ENCODE results near the gene RNF150. TPM values are rescaled to one million over a fixed set of nuclear protein-coding genes. Genes with fewer than 3 reads are reported as not detected.
"Not testable (repeated sequence)": the region's sequence is repeated elsewhere in the genome, so short reads cannot be mapped to it uniquely, and the experiment has no call there.

RNF150 gene
- total and polyA plus RNA-seq, 2 experiments from 2014 or later, result 4.2 to 9.2 TPM

DNA sequence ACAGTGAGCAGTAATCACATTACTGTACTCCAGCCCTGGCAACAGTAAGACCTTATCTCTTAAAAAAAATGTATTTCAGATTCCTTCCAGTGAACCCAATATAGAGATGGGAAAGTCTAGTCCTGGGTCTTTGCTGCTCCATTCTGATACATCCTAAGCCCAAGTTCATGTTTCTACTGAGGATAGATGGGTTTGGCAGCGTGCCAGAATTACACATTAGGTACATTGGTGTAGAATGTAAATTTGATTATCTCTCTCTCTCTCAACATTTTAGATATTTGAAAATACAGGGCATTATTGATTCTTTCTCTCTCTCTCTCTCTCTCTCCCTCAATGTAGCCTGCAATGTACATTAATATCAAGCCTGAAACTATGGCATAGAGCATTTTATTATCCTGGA is 43.9 kb upstream of the RNF150 start:
- H3K27ac ChIP-seq, result no peak overlapping the region
- DNase-seq (ENCODE audit: low spot score), result no peak
- H3K4me2 ChIP-seq, result no peak overlapping the region
- H3K9me2 ChIP-seq (replicated peaks; ENCODE audit: insufficient read depth), result no peaks in the 10 kb centered on the region
- H3K4me1 ChIP-seq (ENCODE audit: insufficient read depth), result no peaks in the 10 kb centered on the region
- no peaks in the 10 kb centered on the region for H3K9me3 ChIP-seq (ENCODE audit: low read depth)
- no peaks in the 10 kb centered on the region for H3K36me3 ChIP-seq (replicated peaks; ENCODE audit: insufficient read depth, low read depth)
- no peak overlapping the region for H2AFZ ChIP-seq
- H3K27me3 ChIP-seq, result no peaks in the 10 kb centered on the region
- no peak overlapping the region for H3K4me3 ChIP-seq
- WGBS (ENCODE audit: low lambda C conversion rate, missing lambda C conversion rate), result 85% methylated on average over 1 of the region's 1 CpG
- no peaks in the 10 kb centered on the region for H4K20me1 ChIP-seq (ENCODE audit: insufficient read depth, poor library complexity, severe bottlenecking)
- TF ChIP-seq EZH2 (IDR thresholded peaks at IDR 0.05; ENCODE audit: borderline replicate concordance), result no peak
- TF ChIP-seq EZH2phosphoT487 (IDR thresholded peaks at IDR 0.05; ENCODE audit: low read depth, severe bottlenecking, unreplicated experiment), result no peak
- TF ChIP-seq, protein P1, sequence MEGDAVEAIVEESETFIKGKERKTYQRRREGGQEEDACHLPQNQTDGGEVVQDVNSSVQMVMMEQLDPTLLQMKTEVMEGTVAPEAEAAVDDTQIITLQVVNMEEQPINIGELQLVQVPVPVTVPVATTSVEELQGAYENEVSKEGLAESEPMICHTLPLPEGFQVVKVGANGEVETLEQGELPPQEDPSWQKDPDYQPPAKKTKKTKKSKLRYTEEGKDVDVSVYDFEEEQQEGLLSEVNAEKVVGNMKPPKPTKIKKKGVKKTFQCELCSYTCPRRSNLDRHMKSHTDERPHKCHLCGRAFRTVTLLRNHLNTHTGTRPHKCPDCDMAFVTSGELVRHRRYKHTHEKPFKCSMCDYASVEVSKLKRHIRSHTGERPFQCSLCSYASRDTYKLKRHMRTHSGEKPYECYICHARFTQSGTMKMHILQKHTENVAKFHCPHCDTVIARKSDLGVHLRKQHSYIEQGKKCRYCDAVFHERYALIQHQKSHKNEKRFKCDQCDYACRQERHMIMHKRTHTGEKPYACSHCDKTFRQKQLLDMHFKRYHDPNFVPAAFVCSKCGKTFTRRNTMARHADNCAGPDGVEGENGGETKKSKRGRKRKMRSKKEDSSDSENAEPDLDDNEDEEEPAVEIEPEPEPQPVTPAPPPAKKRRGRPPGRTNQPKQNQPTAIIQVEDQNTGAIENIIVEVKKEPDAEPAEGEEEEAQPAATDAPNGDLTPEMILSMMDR (IDR thresholded peaks at IDR 0.05; ENCODE audit: poor library complexity), result no peak
- no peaks in the 10 kb centered on the region for H3K79me2 ChIP-seq

DNA sequence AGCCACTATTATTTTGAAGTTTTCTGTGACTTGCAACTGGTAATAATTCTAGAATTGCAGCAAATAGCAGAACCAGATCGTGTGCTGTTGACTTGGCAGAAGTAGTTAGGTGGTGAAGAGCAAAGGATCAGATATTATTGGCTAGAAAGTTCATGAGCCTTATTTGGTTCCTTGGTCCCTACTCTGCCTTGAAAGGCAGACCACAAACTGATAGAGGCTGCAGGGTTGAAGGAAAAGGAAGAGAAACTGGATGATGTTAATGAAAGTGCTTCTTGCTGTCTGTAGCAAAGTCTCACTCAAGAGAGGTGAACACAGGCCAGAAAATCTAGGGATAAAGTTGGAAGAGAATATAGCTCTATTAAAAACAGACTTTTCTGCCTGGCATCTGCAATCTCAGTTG is 41.2 kb upstream of the RNF150 start:
- H3K9me2 ChIP-seq (replicated peaks; ENCODE audit: insufficient read depth), result no peaks in the 10 kb centered on the region
- H3K27me3 ChIP-seq, result no peaks in the 10 kb centered on the region
- 88% methylated on average over 1 of the region's 1 CpG for WGBS (ENCODE audit: low lambda C conversion rate, missing lambda C conversion rate)
- no peak overlapping the region for H3K4me2 ChIP-seq
- H2AFZ ChIP-seq, result no peak overlapping the region
- no peaks in the 10 kb centered on the region for H4K20me1 ChIP-seq (ENCODE audit: insufficient read depth, poor library complexity, severe bottlenecking)
- H3K9me3 ChIP-seq (ENCODE audit: low read depth), result no peaks in the 10 kb centered on the region
- H3K4me3 ChIP-seq, result no peak overlapping the region
- H3K27ac ChIP-seq, result no peak overlapping the region
- no peaks in the 10 kb centered on the region for H3K36me3 ChIP-seq (replicated peaks; ENCODE audit: insufficient read depth, low read depth)
- no peaks in the 10 kb centered on the region for H3K4me1 ChIP-seq (ENCODE audit: insufficient read depth)
- DNase-seq (ENCODE audit: low spot score), result no peak
- H3K79me2 ChIP-seq, result no peaks in the 10 kb centered on the region
- TF ChIP-seq EZH2 (IDR thresholded peaks at IDR 0.05; ENCODE audit: borderline replicate concordance), result no peak
- TF ChIP-seq, protein P1 (IDR thresholded peaks at IDR 0.05; ENCODE audit: poor library complexity), result no peak
- no peak for TF ChIP-seq EZH2phosphoT487 (IDR thresholded peaks at IDR 0.05; ENCODE audit: low read depth, severe bottlenecking, unreplicated experiment)

DNA sequence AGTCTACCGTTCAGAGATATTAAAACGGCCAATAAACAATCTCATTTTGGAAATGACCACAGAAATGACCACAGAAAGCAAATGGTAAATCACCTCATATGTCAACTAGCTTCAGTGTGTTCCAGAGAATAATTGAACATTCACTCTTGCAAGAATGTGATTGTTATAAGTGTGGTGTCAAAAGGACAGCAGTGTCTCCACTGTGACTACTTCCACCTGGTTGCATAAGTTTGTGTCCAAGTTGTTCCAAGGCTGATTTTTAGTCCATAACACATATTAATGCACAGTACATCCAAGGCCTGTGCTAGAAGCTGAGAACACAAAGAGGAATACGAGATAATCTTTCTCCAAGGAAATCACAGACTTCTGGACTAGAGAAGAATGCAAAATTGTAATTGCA is 37.4 kb upstream of the RNF150 start:
- Histone ChIP-seq H3K36me3 (replicated peaks; ENCODE audit: insufficient read depth, low read depth) (no peaks in the 10 kb centered on the region), H2AFZ (no peak overlapping the region), H3K4me1 (ENCODE audit: insufficient read depth) (no peaks in the 10 kb centered on the region), H3K9me3 (ENCODE audit: low read depth) (no peaks in the 10 kb centered on the region), H3K27me3 (no peaks in the 10 kb centered on the region), H3K9me2 (replicated peaks; ENCODE audit: insufficient read depth) (no peaks in the 10 kb centered on the region), H3K27ac (no peak overlapping the region), H4K20me1 (ENCODE audit: insufficient read depth, poor library complexity, severe bottlenecking) (no peaks in the 10 kb centered on the region), H3K4me2 (no peak overlapping the region), H3K4me3 (no peak overlapping the region), H3K79me2 (no peaks in the 10 kb centered on the region)
- TF ChIP-seq, protein P1 (IDR thresholded peaks at IDR 0.05; ENCODE audit: poor library complexity), result no peak
- TF ChIP-seq EZH2 (IDR thresholded peaks at IDR 0.05; ENCODE audit: borderline replicate concordance) (no peak), EZH2phosphoT487 (IDR thresholded peaks at IDR 0.05; ENCODE audit: low read depth, severe bottlenecking, unreplicated experiment) (no peak)
- no peak for DNase-seq (ENCODE audit: low spot score)
- 86% methylated on average over 3 of the region's 3 CpGs for WGBS (ENCODE audit: low lambda C conversion rate, missing lambda C conversion rate)

DNA sequence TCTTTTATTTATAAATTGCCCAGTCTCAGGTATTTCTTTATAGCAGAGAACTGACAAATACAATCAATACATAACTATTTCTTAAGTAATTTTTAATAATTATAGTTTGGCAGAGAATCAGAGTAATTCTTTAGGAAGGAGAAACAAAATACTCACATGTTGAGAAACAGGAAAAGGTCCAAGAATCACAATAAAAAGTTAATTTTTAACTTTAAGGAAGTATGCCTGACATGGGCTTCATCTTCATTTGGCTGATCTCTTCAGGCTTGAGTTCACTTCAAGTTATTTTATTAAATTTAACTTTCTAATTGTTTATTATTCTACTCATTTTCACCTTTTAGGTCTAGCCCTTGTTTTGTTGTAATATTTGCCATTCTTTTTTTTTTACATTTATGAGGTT is 36.1 kb upstream of the RNF150 start:
- DNase-seq (ENCODE audit: low spot score), result no peak
- no peaks in the 10 kb centered on the region for H3K36me3 ChIP-seq (replicated peaks; ENCODE audit: insufficient read depth, low read depth)
- H4K20me1 ChIP-seq (ENCODE audit: insufficient read depth, poor library complexity, severe bottlenecking), result no peaks in the 10 kb centered on the region
- no peaks in the 10 kb centered on the region for H3K9me2 ChIP-seq (replicated peaks; ENCODE audit: insufficient read depth)
- TF ChIP-seq EZH2 (IDR thresholded peaks at IDR 0.05; ENCODE audit: borderline replicate concordance) (no peak), EZH2phosphoT487 (IDR thresholded peaks at IDR 0.05; ENCODE audit: low read depth, severe bottlenecking, unreplicated experiment) (no peak)
- TF ChIP-seq, protein P1 (IDR thresholded peaks at IDR 0.05; ENCODE audit: poor library complexity), result no peak
- H3K4me2 ChIP-seq, result no peak overlapping the region
- H3K4me1 ChIP-seq (ENCODE audit: insufficient read depth), result no peaks in the 10 kb centered on the region
- H3K79me2 ChIP-seq, result no peaks in the 10 kb centered on the region
- no peak overlapping the region for H2AFZ ChIP-seq
- no peaks in the 10 kb centered on the region for H3K9me3 ChIP-seq (ENCODE audit: low read depth)
- H3K4me3 ChIP-seq, result no peak overlapping the region
- H3K27me3 ChIP-seq, result no peaks in the 10 kb centered on the region
- no peak overlapping the region for H3K27ac ChIP-seq

DNA sequence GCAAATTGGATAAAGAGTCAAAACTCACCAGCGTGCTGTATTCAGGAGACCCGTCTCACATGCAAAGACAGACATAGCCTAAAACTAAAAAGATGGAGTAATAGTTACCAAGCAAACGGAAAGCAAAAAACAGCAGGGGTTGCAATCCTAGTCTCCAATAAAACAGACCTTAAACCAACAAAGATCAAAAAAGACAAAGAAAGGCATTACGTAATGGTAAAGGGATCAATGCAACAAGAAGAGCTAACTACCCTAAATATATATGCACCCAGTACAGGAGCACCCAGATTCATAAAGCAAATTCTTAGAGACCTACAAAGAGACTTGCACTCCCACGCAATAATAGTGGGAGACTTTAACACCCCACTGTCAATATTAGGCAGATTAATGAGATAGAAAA is 31.7 kb upstream of the RNF150 start:
- H3K4me3 ChIP-seq; H3K9me3 ChIP-seq (ENCODE audit: low read depth); H3K36me3 ChIP-seq (replicated peaks; ENCODE audit: insufficient read depth, low read depth); H3K27me3 ChIP-seq; H3K79me2 ChIP-seq; H4K20me1 ChIP-seq (ENCODE audit: insufficient read depth, poor library complexity, severe bottlenecking); H3K4me2 ChIP-seq; H3K4me1 ChIP-seq (ENCODE audit: insufficient read depth); H3K9me2 ChIP-seq (replicated peaks; ENCODE audit: insufficient read depth); H3K27ac ChIP-seq; H2AFZ ChIP-seq; DNase-seq (ENCODE audit: low spot score): not testable (repeated sequence)
- WGBS (ENCODE audit: low lambda C conversion rate, missing lambda C conversion rate), result 72% methylated on average over 5 of the region's 5 CpGs
